SH-SY5Y (cell line): Measurements from ENCODE around the gene OR2A42.
"Not testable (repeated sequence)": the region's sequence is repeated elsewhere in the genome, so short reads cannot be mapped to it uniquely, and the experiment has no call there.

Experiments used
- GATA2 ChIP-seq: IDR thresholded peaks from 2 replicates; pipeline ENCODE4 v1.6.1; 2011; ENCODE audit warnings: mild to moderate bottlenecking, low read depth, low read length
- GATA3 ChIP-seq: IDR thresholded peaks from 2 replicates; pipeline ENCODE4 v1.6.1; 2011; ENCODE audit warnings: low read depth, mild to moderate bottlenecking, low read length, moderate library complexity

OR2A42 gene

GRCh38 chr7:144239365-144239764, at the start of gene OR2A42:
OR2A42 (minus strand) TSS chr7:144239605; CDS start chr7:144232843, 6,762 bp downstream.
- not testable (repeated sequence) for TF ChIP-seq GATA2, GATA3

GRCh38 chr7:144269188-144269587, 29.8 kb upstream of the OR2A42 start, which contains the start of gene CTAGE8:
CTAGE8 (minus strand) TSS chr7:144269288; CDS start chr7:144269250, 38 bp downstream.
- not testable (repeated sequence) for TF ChIP-seq GATA2, GATA3

- TF ChIP-seq GATA3, GATA2: not testable (repeated sequence)
Measured at GRCh38 chr7:144264692-144265091, 25.3 kb upstream of the OR2A42 start, which contains the start of gene OR2A7. OR2A7 (minus strand) TSS chr7:144264792; CDS start chr7:144259628, 5,164 bp downstream.

- no peak for TF ChIP-seq GATA3
- no peak for TF ChIP-seq GATA2
Measured at GRCh38 chr7:144256112-144256511, 16.7 kb upstream of the OR2A42 start.

GRCh38 chr7:144255471-144255897, 16.1 kb upstream of the OR2A42 start:
- no peak for TF ChIP-seq GATA3
- no peak for TF ChIP-seq GATA2

- TF ChIP-seq GATA2, GATA3: not testable (repeated sequence)
Measured at GRCh38 chr7:144195212-144195872, 44.1 kb downstream of the OR2A42 start, which contains the start of gene ARHGEF35. ARHGEF35 (minus strand) TSS chr7:144195833; CDS start chr7:144188383, 7,450 bp downstream.

GRCh38 chr7:144183166-144183565, 56.2 kb downstream of the OR2A42 start, which contains the start of gene CTAGE4:
CTAGE4 (plus strand) TSS chr7:144183466; CDS start chr7:144183504, 38 bp downstream.
- TF ChIP-seq GATA2, GATA3: not testable (repeated sequence)
